ENCODE results near the gene DDOST.
A peak's percentile ranks its signal among the peaks of the same experiment; 100 is the strongest.

DNA sequence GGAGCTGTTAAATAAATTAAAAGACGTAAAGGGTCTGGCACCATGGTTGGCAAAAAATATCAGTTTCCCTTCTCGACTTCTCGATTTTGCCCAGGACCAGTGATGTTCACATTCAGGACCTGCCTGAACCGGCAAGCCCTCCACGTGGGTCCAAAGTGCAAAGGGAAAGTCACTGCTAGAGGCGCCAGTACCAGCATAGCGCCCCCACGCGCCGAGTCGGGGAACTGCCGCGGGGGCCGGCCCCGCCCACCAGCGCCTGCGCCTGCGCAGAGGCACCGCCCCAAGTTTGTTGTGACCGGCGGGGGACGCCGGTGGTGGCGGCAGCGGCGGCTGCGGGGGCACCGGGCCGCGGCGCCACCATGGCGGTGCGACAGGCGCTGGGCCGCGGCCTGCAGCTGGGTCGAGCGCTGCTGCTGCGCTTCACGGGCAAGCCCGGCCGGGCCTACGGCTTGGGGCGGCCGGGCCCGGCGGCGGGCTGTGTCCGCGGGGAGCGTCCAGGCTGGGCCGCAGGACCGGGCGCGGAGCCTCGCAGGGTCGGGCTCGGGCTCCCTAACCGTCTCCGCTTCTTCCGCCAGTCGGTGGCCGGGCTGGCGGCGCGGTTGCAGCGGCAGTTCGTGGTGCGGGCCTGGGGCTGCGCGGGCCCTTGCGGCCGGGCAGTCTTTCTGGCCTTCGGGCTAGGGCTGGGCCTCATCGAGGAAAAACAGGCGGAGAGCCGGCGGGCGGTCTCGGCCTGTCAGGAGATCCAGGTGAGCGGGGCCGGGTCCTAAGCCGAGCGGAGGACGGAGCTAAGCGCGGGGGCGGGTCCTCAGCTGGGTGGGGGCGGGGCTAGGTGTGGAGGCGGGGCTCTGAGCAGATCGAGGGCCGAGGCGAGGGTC, 27.7 kb downstream of the DDOST start, which contains the start of gene PINK1:
- TF ChIP-seq CTCF (IDR thresholded peaks at IDR 0.05) (peak; percentile 98 to 99 (median 99)), EP300 (IDR thresholded peaks at IDR 0.05) (no peak), POLR2AphosphoS5 (IDR thresholded peaks at IDR 0.05) (peak; percentile 39)

Data from gastroesophageal sphincter (tissue), 3 donors.